NCI-H146 treated with DMSO at 0.1 percent for 48 hours (cell line): ENCODE measurements around the gene SLC46A1.

ENCODE experiments used
- DNase-seq: peaks from one replicate; lab custom pipeline; 2025; ENCODE audit not compliant: unreplicated experiment; lab: John Stamatoyannopoulos, UW

SLC46A1 gene

GRCh38 chr17:28363186-28363585 is 42.8 kb downstream of the SLC46A1 start:
- DNase-seq = no peak

- DNase-seq = no peak
Observed at GRCh38 chr17:28357901-28358197, 48.2 kb downstream of the SLC46A1 start.

- peak; percentile 73 for DNase-seq
Observed at GRCh38 chr17:28357061-28357900, 48.7 kb downstream of the SLC46A1 start, which contains the start of gene POLDIP2. POLDIP2 (minus strand) TSS chr17:28357527; CDS start chr17:28357448, 79 bp downstream.

GRCh38 chr17:28350271-28350670 is 55.7 kb downstream of the SLC46A1 start:
- no peak for DNase-seq

- no peak for DNase-seq
Observed at GRCh38 chr17:28348979-28349378, 57.0 kb downstream of the SLC46A1 start.

GRCh38 chr17:28347261-28347891 is 58.6 kb downstream of the SLC46A1 start:
- no peak for DNase-seq

- DNase-seq = no peak
Observed at GRCh38 chr17:28346746-28347246, 59.2 kb downstream of the SLC46A1 start.

GRCh38 chr17:28346199-28346580 is 59.8 kb downstream of the SLC46A1 start:
- DNase-seq = no peak

- DNase-seq = no peak
Observed at GRCh38 chr17:28345419-28346198, 60.4 kb downstream of the SLC46A1 start.
